HG02571 (cell line): ENCODE data around the gene PLEKHB1.

Source experiments
- ATAC-seq: cut with Tn5 transposase; IDR thresholded peaks from one replicate; pipeline ENCODE4 v1.9.1; 2021; ENCODE audit warnings: mild to moderate bottlenecking, moderate library complexity; ENCODE audit not compliant: unreplicated experiment

Gene PLEKHB1

DNA sequence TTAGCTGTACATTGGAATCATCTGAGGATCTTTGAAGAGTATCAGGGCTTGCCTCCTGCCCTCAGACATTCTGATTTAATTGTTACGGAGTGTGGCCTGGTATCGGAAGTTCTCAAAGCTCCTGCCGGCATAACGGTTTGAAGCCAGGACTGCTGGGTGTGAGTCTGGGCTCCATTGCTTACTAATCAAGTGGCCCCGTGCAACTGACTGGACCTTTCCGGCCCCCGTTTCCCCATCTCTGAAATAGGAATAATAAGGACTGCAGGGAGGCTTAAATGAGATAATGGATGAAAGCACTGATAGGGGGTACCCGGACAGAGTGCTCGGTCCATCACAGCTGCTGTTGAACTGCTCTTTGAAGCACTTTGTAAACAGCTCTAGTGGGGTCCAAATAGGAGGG is 1.7 kb downstream of the PLEKHB1 start:
- no peak for ATAC-seq

DNA sequence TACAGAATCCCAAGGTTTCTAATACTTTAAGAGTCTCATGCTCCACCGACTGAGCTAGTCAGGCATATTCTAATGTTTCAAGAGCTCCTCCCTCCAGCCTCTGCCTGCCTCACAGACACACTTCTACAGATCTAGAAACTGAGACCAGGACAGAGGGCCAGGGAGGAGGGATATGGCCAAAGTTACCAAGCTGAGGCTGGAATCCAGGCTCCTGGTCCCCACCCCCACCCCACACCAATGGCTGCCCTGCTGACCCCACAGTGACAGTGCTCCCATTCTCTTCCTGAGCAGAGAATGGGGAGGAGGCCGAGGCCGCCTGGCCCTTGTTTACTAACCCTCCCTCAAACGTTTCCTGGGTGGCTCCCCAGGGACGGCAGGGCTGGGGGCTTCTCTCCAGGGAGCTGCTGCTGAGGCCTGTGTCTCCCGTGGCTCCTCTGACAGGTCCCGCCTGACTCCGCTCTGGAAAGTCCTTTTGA is 2.2 kb downstream of the PLEKHB1 start:
- ATAC-seq: no peak

DNA sequence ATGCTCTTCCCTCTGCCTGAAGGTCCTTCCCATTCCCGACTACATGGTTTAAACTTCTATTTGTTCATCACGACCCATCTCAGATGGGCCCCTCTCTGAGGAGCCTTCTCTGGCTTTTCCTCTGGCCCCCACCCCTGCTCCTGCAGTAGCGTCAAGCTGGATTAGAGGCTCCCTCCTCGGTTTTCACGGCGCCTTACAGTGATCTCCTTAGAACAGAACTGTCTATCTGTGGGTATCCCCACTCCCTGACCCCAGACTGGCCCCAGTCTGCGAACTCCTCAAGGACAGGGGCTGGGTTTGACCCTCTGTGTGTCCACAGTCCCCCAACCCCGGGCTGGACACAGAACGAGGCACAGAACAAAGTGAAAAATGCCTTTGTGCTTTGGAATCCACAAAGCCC is 2.8 kb downstream of the PLEKHB1 start:
- ATAC-seq: no peak

DNA sequence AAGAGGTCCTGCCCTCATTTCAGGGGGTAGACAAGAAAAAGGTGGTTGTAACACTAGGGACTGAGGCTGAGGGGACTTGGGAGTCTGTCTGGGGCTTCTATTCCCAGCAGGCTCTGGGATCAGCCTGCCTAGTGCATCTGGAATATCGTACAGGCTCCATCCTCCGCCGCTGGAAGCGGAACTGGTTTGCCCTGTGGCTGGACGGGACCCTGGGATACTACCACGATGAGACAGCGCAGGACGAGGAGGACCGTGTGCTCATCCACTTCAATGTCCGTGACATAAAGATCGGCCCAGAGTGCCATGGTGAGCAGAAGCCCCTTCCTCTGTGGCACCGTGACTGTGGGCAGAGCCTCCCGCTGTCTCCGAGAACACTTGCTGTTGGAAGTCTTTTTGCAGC is 4.0 kb downstream of the PLEKHB1 start:
- no peak for ATAC-seq

DNA sequence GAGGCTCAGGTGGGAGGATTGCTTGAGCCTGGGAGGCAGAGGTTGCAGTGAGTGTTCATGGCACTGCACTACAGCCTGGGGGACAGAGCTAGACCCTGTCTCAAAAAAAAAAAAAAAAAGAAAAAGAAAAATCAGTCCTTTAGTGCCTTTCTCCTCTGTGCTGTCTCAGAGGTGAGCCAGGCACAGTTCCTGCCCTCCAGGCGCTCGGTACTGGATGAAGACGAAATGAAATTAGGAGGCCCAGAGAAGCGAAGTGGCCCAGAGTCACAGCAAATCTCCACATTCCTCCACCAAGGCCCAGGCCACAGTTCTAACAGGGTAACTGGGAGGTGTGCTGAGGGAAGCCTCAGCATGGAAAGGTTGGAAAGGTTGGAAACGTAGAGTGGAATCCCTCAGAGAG is 4.9 kb downstream of the PLEKHB1 start:
- ATAC-seq: no peak

DNA sequence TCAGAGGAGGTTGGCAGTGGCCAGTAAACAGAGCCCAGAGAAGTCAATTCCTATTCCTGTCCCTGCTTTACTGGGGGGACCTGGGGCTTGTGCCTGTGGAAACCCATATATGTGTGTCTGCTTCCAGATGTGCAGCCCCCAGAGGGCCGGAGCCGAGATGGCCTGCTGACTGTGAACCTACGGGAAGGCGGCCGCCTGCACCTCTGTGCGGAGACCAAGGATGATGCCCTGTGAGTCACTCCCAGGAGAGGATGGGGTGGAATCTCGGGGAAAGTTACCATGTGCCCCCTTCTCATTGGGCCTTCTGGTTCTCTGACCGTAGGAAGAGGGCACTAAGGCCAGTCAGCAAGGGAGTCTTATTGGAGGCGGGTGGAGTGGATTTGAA is 5.3 kb downstream of the PLEKHB1 start:
- ATAC-seq: no peak

DNA sequence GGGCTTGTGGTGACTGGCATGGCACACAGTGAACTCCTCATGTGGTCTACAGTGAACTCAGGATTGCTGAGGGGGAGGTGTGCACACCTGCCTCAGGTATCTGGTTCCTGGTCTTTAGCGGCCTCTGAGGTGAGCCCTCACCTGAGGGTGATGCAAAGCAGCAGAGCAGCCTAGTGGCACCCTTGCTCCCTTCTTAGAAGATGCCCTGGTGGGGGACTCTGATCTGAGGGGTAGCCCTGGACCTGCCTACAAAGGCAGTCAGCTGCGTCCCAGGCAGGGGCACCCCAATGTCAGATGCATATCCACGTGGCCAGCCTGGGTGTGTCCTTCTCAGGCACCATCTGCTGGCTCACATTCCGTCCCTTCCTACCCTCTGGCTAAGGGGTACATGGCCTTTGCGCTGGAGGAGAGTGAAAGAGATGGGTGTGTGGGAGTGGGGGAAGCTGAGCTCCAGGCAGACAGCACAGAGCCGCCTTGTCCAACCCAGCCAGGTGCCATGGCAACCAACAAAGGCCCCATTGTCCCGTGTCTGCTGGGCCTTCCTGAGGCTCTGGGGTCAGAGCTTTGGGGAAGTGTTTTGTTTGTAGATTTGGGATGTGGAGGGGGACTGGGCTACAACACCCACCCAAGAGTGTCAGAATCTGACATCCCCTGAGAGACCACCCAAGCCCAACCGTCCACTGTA is 5.8 kb downstream of the PLEKHB1 start:
- ATAC-seq: no peak

DNA sequence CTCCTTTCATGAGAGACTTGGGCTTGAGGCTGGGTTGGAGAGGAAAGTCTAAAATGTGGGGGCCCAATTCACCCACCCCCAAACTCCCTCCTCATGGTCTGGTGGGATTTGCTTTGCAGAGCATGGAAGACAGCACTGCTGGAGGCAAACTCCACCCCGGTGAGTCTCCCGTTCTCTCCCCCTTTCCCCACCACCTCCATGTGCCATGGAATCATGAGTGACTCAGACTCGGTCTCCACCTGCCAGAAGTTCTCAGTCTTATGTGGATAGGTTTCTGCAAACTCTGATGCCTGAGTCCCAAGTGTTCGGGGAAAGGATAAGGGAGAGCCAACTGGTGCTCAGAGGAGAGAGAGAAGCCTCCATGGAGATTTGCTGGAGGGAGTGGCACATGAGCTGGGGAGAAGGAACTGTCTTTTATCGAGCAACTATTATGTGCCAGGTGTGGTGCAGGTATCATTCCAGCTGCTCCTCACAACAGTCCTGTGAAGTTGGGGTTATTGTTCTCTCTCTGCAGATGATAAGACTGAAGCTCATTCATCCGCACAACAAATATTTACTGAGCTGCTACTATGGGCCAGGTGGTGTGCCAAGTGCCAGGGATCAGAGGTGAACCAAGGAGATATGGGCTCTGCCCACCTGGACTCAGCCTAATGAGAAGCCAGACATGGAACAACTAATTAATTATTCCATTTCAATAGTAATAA is 6.6 kb downstream of the PLEKHB1 start:
- no peak for ATAC-seq

DNA sequence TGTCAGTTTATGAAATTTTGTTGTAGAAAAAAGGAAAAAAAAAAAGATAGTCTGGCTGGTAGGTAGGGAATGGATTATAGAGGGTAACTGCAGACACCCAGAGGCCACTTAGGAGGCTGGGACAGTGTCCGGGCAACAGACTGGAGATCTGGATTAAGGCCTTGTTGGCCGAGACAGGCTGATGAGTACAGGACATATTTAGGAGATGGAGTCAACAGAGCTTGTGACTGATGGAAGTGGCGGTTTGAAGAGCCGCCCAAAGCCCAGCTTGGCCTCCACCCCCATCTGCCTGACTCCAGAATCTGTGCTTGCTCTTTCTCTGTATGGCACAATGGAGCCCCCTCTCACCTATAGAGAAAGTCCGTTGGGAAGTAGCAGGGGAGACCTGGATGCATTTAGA is 7.6 kb downstream of the PLEKHB1 start:
- ATAC-seq: no peak

DNA sequence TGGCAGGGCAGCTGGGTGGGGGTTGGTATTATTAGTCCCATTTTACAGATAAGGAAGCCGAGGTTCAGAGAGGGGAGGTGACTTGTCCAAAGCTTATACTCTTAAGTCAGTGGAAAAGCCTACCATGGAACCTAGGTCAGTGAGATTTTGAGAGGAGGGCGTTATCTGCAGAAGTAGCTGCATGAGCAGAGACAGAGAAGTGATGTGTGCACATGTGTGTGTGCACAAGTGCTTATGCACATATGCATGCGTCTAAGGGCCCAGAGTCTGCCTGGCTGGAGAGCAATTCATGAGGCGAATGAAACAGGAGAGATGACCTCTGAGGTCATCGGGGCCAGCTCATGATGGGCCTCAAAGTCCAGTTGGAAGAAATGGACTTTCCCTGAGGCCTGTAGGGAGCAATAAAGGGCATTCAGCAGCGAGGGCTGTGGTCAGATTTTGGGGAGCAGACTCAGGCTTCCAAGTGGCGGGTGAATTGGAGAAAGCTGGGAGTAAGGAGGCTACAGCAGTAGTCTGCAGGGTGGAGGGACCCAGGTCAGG is 8.2 kb downstream of the PLEKHB1 start:
- no peak for ATAC-seq

DNA sequence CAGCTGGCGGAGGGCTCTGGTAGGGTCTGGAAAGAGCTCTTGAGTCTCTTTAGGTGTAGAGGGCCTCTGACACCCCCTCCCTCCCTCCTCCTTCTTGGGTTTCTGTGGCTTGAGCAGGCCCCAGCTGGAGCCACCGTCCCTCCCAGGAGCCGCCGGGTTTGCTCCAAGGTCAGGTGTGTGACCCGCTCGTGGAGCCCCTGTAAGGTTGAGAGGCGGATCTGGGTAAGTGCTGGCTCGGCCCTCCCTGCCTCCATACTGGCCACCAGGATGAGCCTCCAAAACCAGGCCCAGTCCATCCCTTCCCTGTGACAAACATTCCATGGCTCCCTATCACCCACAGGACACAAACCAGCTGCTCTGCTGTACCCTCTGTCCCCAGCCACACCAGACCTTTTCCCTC is 9.3 kb downstream of the PLEKHB1 start:
- no peak for ATAC-seq

DNA sequence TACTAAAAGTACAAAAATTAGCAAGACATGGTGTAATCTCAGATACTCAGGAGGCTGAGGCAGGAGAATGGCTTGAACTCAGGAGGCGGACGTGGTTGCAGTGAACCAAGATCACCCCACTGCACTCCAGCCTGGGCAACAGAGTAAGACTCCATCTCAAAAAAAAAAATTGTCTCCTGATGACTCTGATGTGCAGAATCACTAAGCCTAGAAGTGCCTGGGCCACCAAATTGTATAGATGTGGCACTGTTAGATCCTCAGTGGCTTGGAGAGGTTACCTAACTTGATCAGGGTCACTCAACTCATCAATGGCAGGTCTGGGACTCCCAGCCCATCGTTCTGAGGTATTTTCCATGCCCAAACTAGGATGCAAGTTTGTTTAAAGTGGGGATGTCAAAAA is 10.6 kb downstream of the PLEKHB1 start:
- ATAC-seq: no peak

DNA sequence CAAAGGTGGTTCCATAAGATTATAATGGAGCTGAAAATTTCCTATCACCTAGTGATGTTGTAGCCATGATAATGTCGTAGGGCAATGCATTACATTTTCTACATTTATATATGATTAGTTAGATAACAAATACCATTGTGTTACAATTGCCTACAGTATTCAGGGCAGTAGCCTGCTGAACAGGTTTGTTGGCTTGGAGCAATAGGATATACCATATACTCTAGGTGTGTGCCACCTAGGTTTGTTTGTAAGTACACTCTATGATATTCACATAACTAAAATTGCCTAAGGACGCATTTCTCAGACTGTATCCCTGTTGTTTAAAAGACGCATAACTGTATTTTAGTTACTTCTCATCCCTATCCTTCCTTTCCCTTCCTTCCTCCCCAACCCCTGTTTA is 13.6 kb downstream of the PLEKHB1 start:
- ATAC-seq: no peak

DNA sequence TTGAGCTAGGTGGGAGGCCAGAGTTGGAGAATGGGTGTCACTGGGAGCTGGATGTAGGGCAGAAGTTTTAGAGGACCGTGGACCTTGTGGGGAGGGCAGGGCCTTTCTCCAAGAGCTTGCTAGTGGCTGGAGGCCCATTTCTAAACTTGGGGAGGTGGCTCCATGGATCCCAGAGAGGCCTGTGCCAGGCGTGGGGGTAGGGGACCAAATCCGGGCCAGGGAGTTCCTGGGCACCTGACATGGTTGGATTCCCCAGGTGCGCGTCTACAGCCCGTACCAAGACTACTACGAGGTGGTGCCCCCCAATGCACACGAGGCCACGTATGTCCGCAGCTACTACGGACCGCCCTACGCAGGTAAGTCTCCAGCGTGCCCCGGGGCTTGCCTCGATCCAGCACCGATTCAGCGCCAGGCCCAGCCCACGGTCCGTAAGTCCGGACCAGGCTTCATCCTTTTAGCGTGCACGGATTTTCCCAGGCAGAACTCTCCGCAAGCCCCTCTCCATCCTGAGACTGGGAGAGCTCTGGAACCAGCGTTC is 14.2 kb downstream of the PLEKHB1 start:
- no peak for ATAC-seq

DNA sequence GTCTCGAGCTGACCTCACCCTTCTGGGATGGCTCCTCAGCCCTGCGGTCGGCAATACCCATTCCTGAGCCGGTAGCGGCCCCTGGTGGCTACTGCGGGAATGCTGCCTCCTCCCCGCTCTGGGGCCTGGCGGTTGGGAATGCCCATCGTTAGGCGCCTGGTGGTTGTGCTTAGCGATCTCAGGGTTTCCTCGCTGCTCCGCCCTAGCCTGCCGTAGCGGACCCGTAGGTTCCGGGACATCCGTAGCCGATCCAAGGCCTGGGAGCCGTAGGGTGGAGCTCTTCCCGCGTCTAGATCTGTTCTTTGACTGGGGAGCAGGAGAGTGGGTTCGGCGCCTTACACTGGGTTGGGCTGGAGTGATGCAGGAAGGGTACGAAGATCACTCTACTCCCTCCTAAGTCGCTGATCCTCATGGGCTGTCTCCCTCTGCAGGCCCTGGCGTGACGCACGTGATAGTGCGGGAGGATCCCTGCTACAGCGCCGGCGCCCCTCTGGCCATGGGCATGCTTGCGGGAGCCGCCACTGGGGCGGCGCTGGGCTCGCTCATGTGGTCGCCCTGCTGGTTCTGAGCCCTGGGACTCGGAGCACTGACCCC is 14.8 kb downstream of the PLEKHB1 start:
- peak; percentile 71 for ATAC-seq

DNA sequence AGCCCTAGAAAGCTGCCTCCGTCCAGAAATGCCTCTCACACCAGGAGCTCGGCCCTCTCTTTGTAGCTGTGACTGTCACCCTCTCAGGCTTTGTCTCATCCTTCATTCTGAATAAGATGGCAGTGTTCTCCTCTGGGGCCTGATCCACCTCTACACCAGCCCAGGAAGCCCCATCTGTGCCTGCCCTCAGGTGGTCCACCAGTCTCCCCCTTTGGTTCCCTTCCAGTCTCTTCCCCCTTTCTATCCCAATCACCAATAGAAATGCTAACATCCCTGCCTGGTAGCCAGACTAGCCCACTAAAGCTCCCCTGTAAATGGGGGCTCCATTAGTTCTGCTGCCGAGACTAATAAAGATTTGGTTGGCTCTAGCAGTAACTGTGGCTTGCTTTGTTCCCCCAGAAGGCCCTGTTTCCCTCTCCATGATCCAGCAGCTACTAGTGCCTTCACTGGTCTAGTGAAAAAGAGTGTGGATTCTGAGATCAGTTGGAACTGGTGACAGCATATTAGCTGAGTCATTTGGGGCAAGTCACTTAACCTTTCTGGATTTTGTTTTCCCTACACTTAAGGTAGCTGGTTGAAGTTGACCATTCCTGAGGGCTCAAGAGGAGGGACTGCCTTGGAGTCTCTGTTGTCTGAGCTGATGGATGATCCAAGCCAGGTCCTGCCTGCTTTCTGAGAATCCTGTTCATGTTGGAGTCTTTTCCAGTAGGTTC is 16.2 kb downstream of the PLEKHB1 start:
- no peak for ATAC-seq

DNA sequence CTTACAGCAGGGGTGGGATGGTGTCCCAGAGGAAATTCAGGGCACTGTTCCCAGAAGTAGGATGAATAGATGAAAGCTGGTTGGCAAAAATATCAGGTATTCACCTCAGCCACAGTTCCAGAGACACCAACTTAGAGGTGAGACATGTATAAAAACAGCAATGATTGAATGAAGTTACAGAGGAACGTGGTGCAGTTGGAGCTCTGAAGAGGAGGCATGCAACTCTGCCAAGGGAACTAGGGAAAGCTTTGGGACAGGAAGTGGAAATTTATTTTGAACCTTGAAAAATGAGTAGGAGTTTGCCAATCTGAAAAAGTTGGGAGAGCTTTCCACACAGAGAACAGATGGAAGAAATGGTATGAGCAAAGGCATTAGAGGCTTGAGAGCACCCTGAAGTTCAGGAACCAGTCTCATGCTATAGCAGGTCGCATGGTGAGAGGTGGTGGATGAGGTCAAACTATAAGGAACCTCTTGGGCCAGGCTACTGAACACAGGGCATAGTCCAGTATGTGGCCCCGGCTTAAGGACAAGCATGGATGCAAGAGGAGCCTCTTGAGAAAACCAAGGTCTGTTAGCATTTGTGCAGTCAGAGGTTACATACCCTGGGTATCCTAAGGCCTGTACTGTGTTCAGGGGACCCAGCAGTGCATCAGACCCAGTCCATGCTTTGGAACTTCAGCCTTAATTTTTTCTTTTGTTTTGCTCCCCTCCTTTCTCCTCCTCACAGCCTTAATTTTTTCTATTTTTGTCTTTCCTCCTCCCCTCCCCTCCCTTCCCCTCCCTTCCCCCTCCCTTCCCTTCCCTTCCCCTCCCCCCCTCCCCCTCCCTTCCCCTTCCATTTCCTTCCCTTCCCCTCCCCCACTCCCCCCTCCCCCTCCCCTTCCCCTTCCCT is 17.5 kb downstream of the PLEKHB1 start:
- no peak for ATAC-seq

DNA sequence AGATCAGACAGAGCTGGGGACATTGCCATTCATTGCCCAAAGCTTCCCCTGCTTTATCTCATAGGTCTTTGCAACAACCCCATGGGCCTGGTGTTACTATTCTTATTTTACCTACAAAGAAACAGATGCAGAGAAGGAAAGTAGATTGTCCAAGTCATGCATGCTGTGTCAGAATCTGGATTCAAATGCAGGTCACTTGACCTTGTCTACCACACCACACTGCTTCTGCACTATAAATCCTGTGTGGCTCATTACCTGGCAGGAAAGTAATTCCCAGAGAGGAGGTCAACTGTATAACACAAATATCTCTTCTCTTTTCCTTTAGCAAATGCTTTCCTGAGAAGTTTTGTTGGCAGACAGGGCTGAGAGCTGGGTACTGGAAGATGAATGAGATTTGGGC is 18.5 kb downstream of the PLEKHB1 start:
- no peak for ATAC-seq

DNA sequence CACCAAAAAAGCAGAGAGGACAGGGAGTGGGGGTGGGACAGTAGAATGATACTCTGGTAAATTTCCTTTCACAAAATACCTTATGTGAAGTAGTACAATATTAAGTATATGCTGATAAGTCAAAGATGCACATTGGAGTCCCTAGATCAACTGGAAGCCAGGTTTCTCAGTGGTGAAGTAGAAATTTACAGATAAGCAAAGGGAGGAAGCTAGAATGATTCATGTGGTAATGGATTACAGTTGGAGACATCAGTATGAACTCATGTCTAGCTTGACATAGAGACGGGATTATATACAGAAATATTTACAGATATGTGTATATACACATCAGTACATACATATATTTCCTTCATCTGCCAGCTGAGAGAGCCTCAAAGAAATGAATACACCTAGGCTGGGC is 21.5 kb downstream of the PLEKHB1 start:
- no peak for ATAC-seq

DNA sequence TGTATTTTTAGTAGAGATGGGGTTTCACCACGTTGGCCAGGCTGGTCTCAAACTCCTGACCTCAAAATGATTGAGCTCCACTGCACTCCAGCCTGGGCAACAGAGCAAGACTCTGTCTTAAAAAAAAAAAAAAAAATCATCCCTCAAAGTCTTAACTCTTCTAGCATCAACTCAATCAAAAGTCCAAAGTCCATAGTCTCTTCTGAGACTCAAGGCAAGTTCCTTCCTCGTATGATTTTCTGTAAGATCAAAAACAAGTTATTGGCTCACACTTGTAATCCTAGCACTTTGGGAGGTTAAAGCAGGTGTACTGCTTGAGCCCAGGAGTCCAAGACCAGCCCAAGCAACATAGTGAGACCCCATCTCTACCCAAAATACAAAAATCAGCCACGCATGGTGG is 24.4 kb downstream of the PLEKHB1 start:
- ATAC-seq: no peak
